Stimulated activated memory B cell treated with anti-CD40 and anti-IgM and Interleukin-4, amounts not matched to agents 10 μg/mL and 1 μg/mL and 100 μg/mL, for 72 hours (primary cell): ENCODE results near the gene TBC1D20.
"Not testable (repeated sequence)": the region's sequence is repeated elsewhere in the genome, so short reads cannot be mapped to it uniquely, and the experiment has no call there.

ENCODE experiments used
- ATAC-seq: fragments of 150-1000 bp; cut with Tn5 transposase; 2 replicates; pipeline ENCODE4 v1.10.0; 2021
- H3K27ac Mint-ChIP-seq: one replicate; pipeline ENCODE4 v1.8.0; 2022; ENCODE audit warnings: mild to moderate bottlenecking, mixed read lengths
- H3K27me3 Mint-ChIP-seq: one replicate; pipeline ENCODE4 v1.8.0; 2022; ENCODE audit warnings: mixed read lengths
- H3K36me3 Mint-ChIP-seq: one replicate; pipeline ENCODE4 v1.8.0; 2022; ENCODE audit warnings: mixed read lengths
- H3K4me1 Mint-ChIP-seq: one replicate; pipeline ENCODE4 v1.8.0; 2022; ENCODE audit warnings: mixed read lengths
- H3K4me3 Mint-ChIP-seq: one replicate; pipeline ENCODE4 v1.8.0; 2022; ENCODE audit warnings: mild to moderate bottlenecking, moderate library complexity, mixed read lengths
- H3K9me3 Mint-ChIP-seq: one replicate; pipeline ENCODE4 v1.8.0; 2022; ENCODE audit warnings: mixed read lengths

TBC1D20 gene

GRCh38 chr20:462199-462991 is at the start of gene TBC1D20:
Gene TBC1D20, minus strand, starts transcription at chr20:462533. Its CDS starts 128 bp downstream, at chr20:462405.
- Mint-ChIP-seq H3K27me3 (no peaks in the 10 kb centered on the region), H3K36me3 (peaks cover 3% of the 10 kb centered on the region), H3K4me1 (peaks cover 46% of the 10 kb centered on the region), H3K9me3 (no peaks in the 10 kb centered on the region), H3K27ac (peak within 1 kb of the TSS; percentile 80), H3K4me3 (peak within 1 kb of the TSS; percentile 88)
- peak; percentile 99 for ATAC-seq

- H3K4me3 Mint-ChIP-seq, H3K27me3 Mint-ChIP-seq, ATAC-seq, H3K27ac Mint-ChIP-seq, H3K9me3 Mint-ChIP-seq: not testable (repeated sequence)
- H3K36me3 Mint-ChIP-seq = peaks cover 37% of the 10 kb centered on the region
- H3K4me1 Mint-ChIP-seq = peaks cover 58% of the 10 kb centered on the region
Measured at GRCh38 chr20:510328-511057, 48.2 kb upstream of the TBC1D20 start.

- H3K27me3 Mint-ChIP-seq, ATAC-seq, H3K4me3 Mint-ChIP-seq, H3K27ac Mint-ChIP-seq, H3K9me3 Mint-ChIP-seq: not testable (repeated sequence)
- peaks cover 29% of the 10 kb centered on the region for H3K36me3 Mint-ChIP-seq
- peaks cover 37% of the 10 kb centered on the region for H3K4me1 Mint-ChIP-seq
Measured at GRCh38 chr20:508364-508787, 46.0 kb upstream of the TBC1D20 start.

- H3K4me3 Mint-ChIP-seq = no peak overlapping the region
- no peak overlapping the region for H3K27ac Mint-ChIP-seq
- H3K9me3 Mint-ChIP-seq = no peaks in the 10 kb centered on the region
- ATAC-seq = no peak
- peaks cover 34% of the 10 kb centered on the region for H3K36me3 Mint-ChIP-seq
- peaks cover 31% of the 10 kb centered on the region for H3K4me1 Mint-ChIP-seq
- no peaks in the 10 kb centered on the region for H3K27me3 Mint-ChIP-seq
Measured at GRCh38 chr20:507761-508332, 45.5 kb upstream of the TBC1D20 start.

GRCh38 chr20:507006-507758 is 44.8 kb upstream of the TBC1D20 start:
- Mint-ChIP-seq H3K27me3 (no peaks in the 10 kb centered on the region), H3K4me1 (peaks cover 25% of the 10 kb centered on the region), H3K36me3 (peaks cover 41% of the 10 kb centered on the region), H3K27ac (no peak overlapping the region), H3K9me3 (no peaks in the 10 kb centered on the region), H3K4me3 (no peak overlapping the region)
- no peak for ATAC-seq

- H3K9me3 Mint-ChIP-seq = no peaks in the 10 kb centered on the region
- no peak for ATAC-seq
- H3K27ac Mint-ChIP-seq = no peak overlapping the region
- H3K4me3 Mint-ChIP-seq = no peak overlapping the region
- peaks cover 40% of the 10 kb centered on the region for H3K36me3 Mint-ChIP-seq
- peaks cover 5% of the 10 kb centered on the region for H3K4me1 Mint-ChIP-seq
- H3K27me3 Mint-ChIP-seq = no peaks in the 10 kb centered on the region
Measured at GRCh38 chr20:504632-505075, 42.3 kb upstream of the TBC1D20 start.

- ATAC-seq = no peak
- no peaks in the 10 kb centered on the region for H3K27me3 Mint-ChIP-seq
- H3K36me3 Mint-ChIP-seq = peaks cover 49% of the 10 kb centered on the region
- H3K9me3 Mint-ChIP-seq = no peaks in the 10 kb centered on the region
- H3K27ac Mint-ChIP-seq = no peak overlapping the region
- no peaks in the 10 kb centered on the region for H3K4me1 Mint-ChIP-seq
- H3K4me3 Mint-ChIP-seq = no peak overlapping the region
Measured at GRCh38 chr20:503048-503737, 40.9 kb upstream of the TBC1D20 start.

- H3K36me3 Mint-ChIP-seq = peaks cover 53% of the 10 kb centered on the region
- H3K27ac Mint-ChIP-seq = no peak overlapping the region
- no peak overlapping the region for H3K4me3 Mint-ChIP-seq
- H3K4me1 Mint-ChIP-seq = no peaks in the 10 kb centered on the region
- no peaks in the 10 kb centered on the region for H3K9me3 Mint-ChIP-seq
- no peaks in the 10 kb centered on the region for H3K27me3 Mint-ChIP-seq
- ATAC-seq = no peak
Measured at GRCh38 chr20:497979-498378, 35.6 kb upstream of the TBC1D20 start.

- H3K27ac Mint-ChIP-seq = no peak overlapping the region
- no peaks in the 10 kb centered on the region for H3K9me3 Mint-ChIP-seq
- H3K27me3 Mint-ChIP-seq = no peaks in the 10 kb centered on the region
- H3K36me3 Mint-ChIP-seq = peaks cover 53% of the 10 kb centered on the region
- no peaks in the 10 kb centered on the region for H3K4me1 Mint-ChIP-seq
- ATAC-seq = no peak
- H3K4me3 Mint-ChIP-seq = no peak overlapping the region
Measured at GRCh38 chr20:496126-496696, 33.9 kb upstream of the TBC1D20 start.

- Mint-ChIP-seq H3K27me3 (no peaks in the 10 kb centered on the region), H3K27ac (no peak overlapping the region), H3K9me3 (no peaks in the 10 kb centered on the region), H3K4me1 (no peaks in the 10 kb centered on the region), H3K4me3 (no peak overlapping the region), H3K36me3 (peaks cover 53% of the 10 kb centered on the region)
- no peak for ATAC-seq
Measured at GRCh38 chr20:492159-492558, 29.8 kb upstream of the TBC1D20 start.

GRCh38 chr20:487655-488054 is 25.3 kb upstream of the TBC1D20 start:
- H3K36me3 Mint-ChIP-seq = peaks cover 50% of the 10 kb centered on the region
- H3K27ac Mint-ChIP-seq = no peak overlapping the region
- H3K27me3 Mint-ChIP-seq = no peaks in the 10 kb centered on the region
- no peaks in the 10 kb centered on the region for H3K4me1 Mint-ChIP-seq
- no peak overlapping the region for H3K4me3 Mint-ChIP-seq
- no peaks in the 10 kb centered on the region for H3K9me3 Mint-ChIP-seq
- ATAC-seq = no peak

GRCh38 chr20:483815-484644 is 21.7 kb upstream of the TBC1D20 start:
- Mint-ChIP-seq H3K9me3 (no peaks in the 10 kb centered on the region), H3K4me1 (peaks cover 4% of the 10 kb centered on the region), H3K36me3 (peaks cover 57% of the 10 kb centered on the region), H3K4me3 (no peak overlapping the region), H3K27ac (no peak overlapping the region), H3K27me3 (no peaks in the 10 kb centered on the region)
- ATAC-seq = no peak

GRCh38 chr20:481167-481566 is 18.8 kb upstream of the TBC1D20 start:
- Mint-ChIP-seq H3K36me3 (peaks cover 51% of the 10 kb centered on the region), H3K4me3 (no peak overlapping the region), H3K9me3 (no peaks in the 10 kb centered on the region), H3K4me1 (peaks cover 8% of the 10 kb centered on the region), H3K27ac (no peak overlapping the region), H3K27me3 (no peaks in the 10 kb centered on the region)
- no peak for ATAC-seq

- no peak overlapping the region for H3K27ac Mint-ChIP-seq
- ATAC-seq = no peak
Measured at GRCh38 chr20:480044-480443, 17.7 kb upstream of the TBC1D20 start.

More at GRCh38 chr20:480044-480443, 17.7 kb upstream of the TBC1D20 start:
- Mint-ChIP-seq H3K36me3 (peaks cover 48% of the 10 kb centered on the region), H3K4me1 (peaks cover 8% of the 10 kb centered on the region), H3K4me3 (no peak overlapping the region), H3K27me3 (no peaks in the 10 kb centered on the region), H3K9me3 (no peaks in the 10 kb centered on the region)
